Liver (tissue), 9 donors: ENCODE results near the gene SCD5. TPM values are rescaled to one million over a fixed set of nuclear protein-coding genes. Genes with fewer than 3 reads are reported as not detected.

Experiments
- DNase-seq: peaks from one replicate; pipeline ENCODE4 v3.0.0-alpha.2; 2017; ENCODE audit warnings: low spot score
- H3K27ac ChIP-seq, 2 donors: one replicate each; pipeline ENCODE4 v1.7.0; 2013; ENCODE audit warnings: inconsistent platforms in 2 of 2, low read length in 2 of 2, control low read depth in 1 of 2, low read depth in 1 of 2, mild to moderate bottlenecking in 1 of 2
- H3K27me3 ChIP-seq, 4 donors: one replicate each; pipeline versions ENCODE4 v1.6.1 to v1.7.0; 2013; ENCODE audit warnings: low read length in 3 of 4, inconsistent platforms in 1 of 4, mild to moderate bottlenecking in 1 of 4, moderate library complexity in 1 of 4; ENCODE audit not compliant: control insufficient read depth in 4 of 4, insufficient read depth in 4 of 4
- H3K36me3 ChIP-seq, 4 donors: one replicate each; pipeline versions ENCODE4 v1.6.1 to v1.7.0; 2013; ENCODE audit warnings: low read length in 3 of 4, mild to moderate bottlenecking in 3 of 4, low read depth in 1 of 4, moderate library complexity in 1 of 4; ENCODE audit not compliant: control insufficient read depth in 4 of 4, insufficient read depth in 3 of 4
- H3K4me1 ChIP-seq, 4 donors: one replicate each; pipeline versions ENCODE4 v1.6.1 to v1.7.0; 2013; ENCODE audit warnings: low read length in 3 of 4, mild to moderate bottlenecking in 3 of 4, moderate library complexity in 1 of 4; ENCODE audit not compliant: control insufficient read depth in 4 of 4, insufficient read depth in 4 of 4
- H3K4me3 ChIP-seq, 3 donors: one replicate each; pipeline versions ENCODE4 v1.6.1 to v1.7.0; 2013; ENCODE audit warnings: low read length in 3 of 3, control low read depth in 1 of 3, low read depth in 1 of 3, mild to moderate bottlenecking in 1 of 3
- H3K9ac ChIP-seq, 2 donors: one replicate each; pipeline ENCODE4 v1.7.0; 2013; ENCODE audit warnings: low read length in 2 of 2, mild to moderate bottlenecking in 2 of 2, moderate library complexity in 2 of 2, control low read depth in 1 of 2, low read depth in 1 of 2
- H3K9me3 ChIP-seq, 4 donors: one replicate each; pipeline versions ENCODE4 v1.6.1 to v1.7.0; 2013; ENCODE audit warnings: low read length in 3 of 4; ENCODE audit not compliant: control insufficient read depth in 4 of 4
- EGR1 ChIP-seq, 2 donors: IDR thresholded peaks; 2 replicates each; pipeline ENCODE4 v1.6.1; 2016 to 2018; ENCODE audit warnings: antibody characterized with exemption in 2 of 2, low read depth in 2 of 2
- FOXA1 ChIP-seq: IDR thresholded peaks from 2 replicates; pipeline ENCODE4 v1.6.1; 2016; ENCODE audit warnings: antibody characterized with exemption
- FOXA2 ChIP-seq: IDR thresholded peaks from 2 replicates; pipeline ENCODE4 v1.6.1; 2016; ENCODE audit warnings: antibody characterized with exemption
- GABPA ChIP-seq, 2 donors: IDR thresholded peaks in 1 of 2; conservative IDR thresholded peaks in 1 of 2; 2 replicates each; pipeline ENCODE4 v1.6.1; 2016; ENCODE audit warnings: antibody characterized with exemption in 2 of 2, mild to moderate bottlenecking in 1 of 2, moderate library complexity in 1 of 2
- HNF4A ChIP-seq, 2 donors: conservative IDR thresholded peaks; 2 replicates each; pipeline ENCODE4 v1.6.1; 2016; ENCODE audit warnings: antibody characterized with exemption in 2 of 2, mild to moderate bottlenecking in 2 of 2
- HNF4G ChIP-seq: IDR thresholded peaks from 2 replicates; pipeline ENCODE4 v1.6.1; 2016; ENCODE audit warnings: antibody characterized with exemption
- JUND ChIP-seq, 2 donors: IDR thresholded peaks; 2 replicates each; pipeline ENCODE4 v1.6.1; 2016; ENCODE audit warnings: antibody characterized with exemption in 2 of 2
- NR2F2 ChIP-seq: IDR thresholded peaks from 2 replicates; pipeline ENCODE4 v1.6.1; 2016; ENCODE audit warnings: antibody characterized with exemption
- RAD21 ChIP-seq, 2 donors: IDR thresholded peaks; 2 replicates each; pipeline ENCODE4 v1.6.1; 2016; ENCODE audit warnings: antibody characterized with exemption in 2 of 2, mild to moderate bottlenecking in 2 of 2
- RXRA ChIP-seq, 2 donors: IDR thresholded peaks; 2 replicates each; pipeline ENCODE4 v1.6.1; 2017 to 2018; ENCODE audit warnings: antibody characterized with exemption in 2 of 2, mild to moderate bottlenecking in 1 of 2
- SP1 ChIP-seq: IDR thresholded peaks from 2 replicates; pipeline ENCODE4 v1.6.1; 2018; ENCODE audit warnings: antibody characterized with exemption, mild to moderate bottlenecking
- TAF1 ChIP-seq: conservative IDR thresholded peaks from 2 replicates; pipeline ENCODE4 v1.6.1; 2016; ENCODE audit warnings: antibody characterized with exemption, mild to moderate bottlenecking
- YY1 ChIP-seq: IDR thresholded peaks from 2 replicates; pipeline ENCODE4 v1.6.1; 2016; ENCODE audit warnings: antibody characterized with exemption, mild to moderate bottlenecking
- whole genome bisulfite sequencing: extraction: QIAGEN DNeasy Blood & Tissue Kit; methylation state at CpG from one replicate; pipeline ENCODE4 v1.1.7; 2013; 5-methylcytosine and 5-hydroxymethylcytosine counted together
- polyA plus RNA-seq, 2 donors: library from polyadenylated mRNA; stranded (reverse) in 1 of 2; unstranded in 1 of 2; fragments of 200-250 nt in 1 of 2; fragments of >200 nt in 1 of 2; fragmentation: Nextera tagmentation in 1 of 2; extraction: Ambion mirVana in 1 of 2; gene quantifications; one replicate each; pipeline versions ENCODE4 v1.2.1 to v1.2.3, GENCODE V29; 2013 to 2015
- total RNA-seq, 2 donors: library from RNA; depleted of rRNA; stranded (reverse); fragments of >200 nt; gene quantifications; one replicate each; pipeline ENCODE4 v1.2.3, GENCODE V29; 2014
- TF ChIP-seq, protein P1 (sequence below): IDR thresholded peaks from 2 replicates; pipeline ENCODE4 v1.6.1; 2016; ENCODE audit warnings: antibody characterized with exemption
- TF ChIP-seq, protein P2 (sequence below): IDR thresholded peaks from 2 replicates; pipeline ENCODE4 v1.6.1; 2016; ENCODE audit warnings: antibody characterized with exemption, mild to moderate bottlenecking
- TF ChIP-seq, protein P3 (sequence below): IDR thresholded peaks from 2 replicates; pipeline ENCODE4 v1.6.1; 2016; ENCODE audit warnings: antibody characterized with exemption
- TF ChIP-seq, protein P4 (sequence below): fragments of 150-350 bp; IDR thresholded peaks from 2 replicates; pipeline ENCODE4 v1.5.1; 2017; ENCODE audit warnings: improper control_type of control experiment, low read depth, low read length; ENCODE audit not compliant: missing input control
- TF ChIP-seq, protein P5 (sequence below): IDR thresholded peaks from 2 replicates; pipeline ENCODE4 v1.6.1; 2016; ENCODE audit warnings: antibody characterized with exemption
- donor health status: healthy.
- donor health status: healthy.
- donor health status: healthy.
- donor health status: healthy.
- donor health status: healthy.

Gene SCD5
- total and polyA plus RNA-seq, 4 donors: 0.14 to 1.9 (median 0.57) TPM

DNA sequence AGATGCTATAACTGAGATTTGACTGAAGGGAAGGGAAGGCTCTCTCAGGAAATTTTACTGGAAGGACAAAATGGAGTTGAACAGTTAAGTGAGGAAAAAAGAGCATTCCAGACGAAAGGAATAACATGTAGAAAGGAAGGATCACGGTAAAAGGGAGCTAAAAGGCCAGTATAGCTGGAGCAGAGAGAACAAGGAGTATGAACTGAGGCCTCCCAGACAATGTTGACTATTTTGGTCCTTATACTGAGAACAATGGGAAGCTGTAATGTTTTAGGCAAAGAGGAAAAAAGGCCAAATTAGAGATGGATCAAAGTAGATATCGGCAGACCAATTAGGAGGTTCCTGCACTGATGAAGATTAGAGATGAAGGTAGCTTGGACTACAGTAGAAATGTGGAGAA lies 26.8 kb upstream of the SCD5 start:
- TF ChIP-seq RAD21 (IDR thresholded peaks at IDR 0.05) (no peak), HNF4A (conservative IDR thresholded peaks at IDR 0.05) (no peak), GABPA (IDR thresholded peaks at IDR 0.05 in 1 of 2, conservative IDR thresholded peaks at IDR 0.05 in 1 of 2) (no peak), YY1 (no peak), RXRA (IDR thresholded peaks at IDR 0.05) (no peak), FOXA1 (no peak), SP1 (no peak), NR2F2 (no peak), HNF4G (no peak), JUND (IDR thresholded peaks at IDR 0.05) (no peak), TAF1 (no peak), FOXA2 (no peak), EGR1 (IDR thresholded peaks at IDR 0.05; ENCODE audit: low read depth in 2 of 2) (no peak)
- TF ChIP-seq, protein P1, sequence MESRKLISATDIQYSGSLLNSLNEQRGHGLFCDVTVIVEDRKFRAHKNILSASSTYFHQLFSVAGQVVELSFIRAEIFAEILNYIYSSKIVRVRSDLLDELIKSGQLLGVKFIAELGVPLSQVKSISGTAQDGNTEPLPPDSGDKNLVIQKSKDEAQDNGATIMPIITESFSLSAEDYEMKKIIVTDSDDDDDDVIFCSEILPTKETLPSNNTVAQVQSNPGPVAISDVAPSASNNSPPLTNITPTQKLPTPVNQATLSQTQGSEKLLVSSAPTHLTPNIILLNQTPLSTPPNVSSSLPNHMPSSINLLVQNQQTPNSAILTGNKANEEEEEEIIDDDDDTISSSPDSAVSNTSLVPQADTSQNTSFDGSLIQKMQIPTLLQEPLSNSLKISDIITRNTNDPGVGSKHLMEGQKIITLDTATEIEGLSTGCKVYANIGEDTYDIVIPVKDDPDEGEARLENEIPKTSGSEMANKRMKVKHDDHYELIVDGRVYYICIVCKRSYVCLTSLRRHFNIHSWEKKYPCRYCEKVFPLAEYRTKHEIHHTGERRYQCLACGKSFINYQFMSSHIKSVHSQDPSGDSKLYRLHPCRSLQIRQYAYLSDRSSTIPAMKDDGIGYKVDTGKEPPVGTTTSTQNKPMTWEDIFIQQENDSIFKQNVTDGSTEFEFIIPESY: no peak
- TF ChIP-seq, protein P2, sequence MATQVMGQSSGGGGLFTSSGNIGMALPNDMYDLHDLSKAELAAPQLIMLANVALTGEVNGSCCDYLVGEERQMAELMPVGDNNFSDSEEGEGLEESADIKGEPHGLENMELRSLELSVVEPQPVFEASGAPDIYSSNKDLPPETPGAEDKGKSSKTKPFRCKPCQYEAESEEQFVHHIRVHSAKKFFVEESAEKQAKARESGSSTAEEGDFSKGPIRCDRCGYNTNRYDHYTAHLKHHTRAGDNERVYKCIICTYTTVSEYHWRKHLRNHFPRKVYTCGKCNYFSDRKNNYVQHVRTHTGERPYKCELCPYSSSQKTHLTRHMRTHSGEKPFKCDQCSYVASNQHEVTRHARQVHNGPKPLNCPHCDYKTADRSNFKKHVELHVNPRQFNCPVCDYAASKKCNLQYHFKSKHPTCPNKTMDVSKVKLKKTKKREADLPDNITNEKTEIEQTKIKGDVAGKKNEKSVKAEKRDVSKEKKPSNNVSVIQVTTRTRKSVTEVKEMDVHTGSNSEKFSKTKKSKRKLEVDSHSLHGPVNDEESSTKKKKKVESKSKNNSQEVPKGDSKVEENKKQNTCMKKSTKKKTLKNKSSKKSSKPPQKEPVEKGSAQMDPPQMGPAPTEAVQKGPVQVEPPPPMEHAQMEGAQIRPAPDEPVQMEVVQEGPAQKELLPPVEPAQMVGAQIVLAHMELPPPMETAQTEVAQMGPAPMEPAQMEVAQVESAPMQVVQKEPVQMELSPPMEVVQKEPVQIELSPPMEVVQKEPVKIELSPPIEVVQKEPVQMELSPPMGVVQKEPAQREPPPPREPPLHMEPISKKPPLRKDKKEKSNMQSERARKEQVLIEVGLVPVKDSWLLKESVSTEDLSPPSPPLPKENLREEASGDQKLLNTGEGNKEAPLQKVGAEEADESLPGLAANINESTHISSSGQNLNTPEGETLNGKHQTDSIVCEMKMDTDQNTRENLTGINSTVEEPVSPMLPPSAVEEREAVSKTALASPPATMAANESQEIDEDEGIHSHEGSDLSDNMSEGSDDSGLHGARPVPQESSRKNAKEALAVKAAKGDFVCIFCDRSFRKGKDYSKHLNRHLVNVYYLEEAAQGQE: no peak
- TF ChIP-seq, protein P3, sequence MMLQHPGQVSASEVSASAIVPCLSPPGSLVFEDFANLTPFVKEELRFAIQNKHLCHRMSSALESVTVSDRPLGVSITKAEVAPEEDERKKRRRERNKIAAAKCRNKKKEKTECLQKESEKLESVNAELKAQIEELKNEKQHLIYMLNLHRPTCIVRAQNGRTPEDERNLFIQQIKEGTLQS: no peak
- TF ChIP-seq, protein P4, sequence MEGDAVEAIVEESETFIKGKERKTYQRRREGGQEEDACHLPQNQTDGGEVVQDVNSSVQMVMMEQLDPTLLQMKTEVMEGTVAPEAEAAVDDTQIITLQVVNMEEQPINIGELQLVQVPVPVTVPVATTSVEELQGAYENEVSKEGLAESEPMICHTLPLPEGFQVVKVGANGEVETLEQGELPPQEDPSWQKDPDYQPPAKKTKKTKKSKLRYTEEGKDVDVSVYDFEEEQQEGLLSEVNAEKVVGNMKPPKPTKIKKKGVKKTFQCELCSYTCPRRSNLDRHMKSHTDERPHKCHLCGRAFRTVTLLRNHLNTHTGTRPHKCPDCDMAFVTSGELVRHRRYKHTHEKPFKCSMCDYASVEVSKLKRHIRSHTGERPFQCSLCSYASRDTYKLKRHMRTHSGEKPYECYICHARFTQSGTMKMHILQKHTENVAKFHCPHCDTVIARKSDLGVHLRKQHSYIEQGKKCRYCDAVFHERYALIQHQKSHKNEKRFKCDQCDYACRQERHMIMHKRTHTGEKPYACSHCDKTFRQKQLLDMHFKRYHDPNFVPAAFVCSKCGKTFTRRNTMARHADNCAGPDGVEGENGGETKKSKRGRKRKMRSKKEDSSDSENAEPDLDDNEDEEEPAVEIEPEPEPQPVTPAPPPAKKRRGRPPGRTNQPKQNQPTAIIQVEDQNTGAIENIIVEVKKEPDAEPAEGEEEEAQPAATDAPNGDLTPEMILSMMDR: no peak
- TF ChIP-seq, protein P5, sequence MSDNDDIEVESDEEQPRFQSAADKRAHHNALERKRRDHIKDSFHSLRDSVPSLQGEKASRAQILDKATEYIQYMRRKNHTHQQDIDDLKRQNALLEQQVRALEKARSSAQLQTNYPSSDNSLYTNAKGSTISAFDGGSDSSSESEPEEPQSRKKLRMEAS: no peak
- Histone ChIP-seq H3K27ac (no peak overlapping the region), H3K36me3 (peaks cover 16 to 83% (median 77%) of the 10 kb centered on the region in 4 donors), H3K9me3 (no peaks in the 10 kb centered on the region), H3K4me1 (no peaks in the 10 kb centered on the region), H3K4me3 (no peak overlapping the region), H3K9ac (no peak overlapping the region), H3K27me3 (no peaks in the 10 kb centered on the region)
- DNase-seq: no peak
- WGBS: 93% methylated on average over 3 of the region's 3 CpGs
